Measurements from ENCODE around the gene TPSG1. TPM values are rescaled to one million over a fixed set of nuclear protein-coding genes. Genes with fewer than 3 reads are reported as not detected.
"Not testable (repeated sequence)": the region's sequence is repeated elsewhere in the genome, so short reads cannot be mapped to it uniquely, and the experiment has no call there.

Gene TPSG1
- total and polyA plus RNA-seq, 7 donors: 0.08 TPM; not detected in 6

DNA sequence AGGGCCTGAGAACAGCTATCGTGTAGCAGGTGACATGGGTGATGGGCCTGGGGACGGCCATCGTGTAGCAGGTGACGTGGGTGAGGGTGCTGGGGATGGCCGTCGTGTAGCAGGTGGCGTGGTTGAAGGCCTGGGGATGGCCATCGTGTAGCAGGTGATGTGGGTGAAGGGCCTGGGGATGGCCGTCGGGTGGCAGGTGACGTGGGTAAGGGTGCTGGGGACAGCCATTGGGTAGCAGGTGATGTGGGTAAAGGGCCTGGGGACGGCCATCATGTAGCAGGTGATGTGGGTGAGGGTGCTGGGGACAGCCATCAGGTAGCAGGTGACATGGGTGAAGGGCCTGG is 46.3 kb upstream of the TPSG1 start:
- WGBS, 3 donors: 43 to 65% (median 50%) methylated on average over 12 of the region's 12 CpGs

GRCh38 chr16:1269418-1269817 is 44.4 kb upstream of the TPSG1 start:
- H3K4me3 ChIP-seq; DNase-seq; intact Hi-C loops (cut with DNase I); H3K27ac ChIP-seq; H3K9me3 ChIP-seq; H3K4me1 ChIP-seq; H3K36me3 ChIP-seq (ENCODE audit: insufficient read depth in 1 of 2, low read depth in 1 of 2); ATAC-seq: not testable (repeated sequence)
- peaks cover 0 to 11% (median 5%) of the 10 kb centered on the region in 3 donors for H3K27me3 ChIP-seq (ENCODE audit: insufficient read depth in 3 of 3, low read length in 2 of 3)
- WGBS, 3 donors: 69 to 80% (median 77%) methylated on average over 7 of the region's 7 CpGs

More for the DNA sequence above, 46.3 kb upstream of the TPSG1 start:
- intact Hi-C loops (cut with DNase I): no loop called here
- H3K4me1 ChIP-seq: no peaks in the 10 kb centered on the region
- no peaks in the 10 kb centered on the region for H3K36me3 ChIP-seq (ENCODE audit: insufficient read depth in 1 of 2, low read depth in 1 of 2)
- H3K27ac ChIP-seq: no peak overlapping the region
- peaks cover 0 to 22% (median 8%) of the 10 kb centered on the region in 3 donors for H3K27me3 ChIP-seq (ENCODE audit: insufficient read depth in 3 of 3, low read length in 2 of 3)
- H3K9me3 ChIP-seq: no peaks in the 10 kb centered on the region
- no peak for DNase-seq
- ATAC-seq: peak in 1 of 4 donors; percentile 10
- no peak overlapping the region for H3K4me3 ChIP-seq
- TF ChIP-seq CTCF (IDR thresholded peaks at IDR 0.05): no peak

DNA sequence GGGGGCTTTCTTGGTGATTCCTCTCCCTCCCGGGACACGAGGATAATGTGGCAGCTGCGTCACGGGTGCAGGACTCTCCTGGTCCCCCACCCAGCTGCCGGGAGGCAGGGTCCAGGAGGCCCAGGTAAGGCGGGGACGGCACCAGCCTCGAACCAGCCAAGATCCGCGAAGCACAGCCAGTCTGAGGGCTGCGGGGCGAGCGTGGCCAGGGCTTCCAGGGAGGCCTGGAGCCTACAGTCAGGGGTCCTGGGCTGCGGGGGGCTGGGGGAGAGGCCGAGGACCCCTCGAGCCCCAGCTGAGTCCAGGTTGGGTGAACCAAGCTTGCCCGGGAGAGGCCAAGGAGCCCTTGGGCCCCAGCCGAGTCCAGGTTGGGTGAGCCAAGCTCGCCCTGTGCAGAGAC is 40.8 kb upstream of the TPSG1 start:
- WGBS, 3 donors: 80 to 85% (median 83%) methylated on average over 18 to 19 of the region's 19 CpGs
- H3K27ac ChIP-seq: no peak overlapping the region
- H3K4me1 ChIP-seq: no peaks in the 10 kb centered on the region
- no peaks in the 10 kb centered on the region for H3K36me3 ChIP-seq (ENCODE audit: insufficient read depth in 1 of 2, low read depth in 1 of 2)
- intact Hi-C loops (cut with DNase I): no loop called here
- ATAC-seq (no peak), DNase-seq (no peak)
- TF ChIP-seq CTCF (IDR thresholded peaks at IDR 0.05): no peak
- no peaks in the 10 kb centered on the region for H3K9me3 ChIP-seq
- peaks cover 0 to 23% (median 3%) of the 10 kb centered on the region in 3 donors for H3K27me3 ChIP-seq (ENCODE audit: insufficient read depth in 3 of 3, low read length in 2 of 3)
- no peak overlapping the region for H3K4me3 ChIP-seq

- 67 to 74% (median 70%) methylated on average over 13 of the region's 13 CpGs for WGBS, 3 donors
- Histone ChIP-seq H3K4me1 (no peaks in the 10 kb centered on the region), H3K4me3 (no peak overlapping the region), H3K9me3 (no peaks in the 10 kb centered on the region), H3K27me3 (ENCODE audit: insufficient read depth in 3 of 3, low read length in 2 of 3) (peaks cover 0 to 27% (median 7%) of the 10 kb centered on the region in 3 donors), H3K27ac (no peak overlapping the region), H3K36me3 (ENCODE audit: insufficient read depth in 1 of 2, low read depth in 1 of 2) (no peaks in the 10 kb centered on the region)
- no peak for DNase-seq
- TF ChIP-seq CTCF (IDR thresholded peaks at IDR 0.05): no peak
- ATAC-seq: no peak
- intact Hi-C loops (cut with DNase I): no loop called here
Observed at GRCh38 chr16:1265090-1265630, 40.1 kb upstream of the TPSG1 start.

GRCh38 chr16:1264345-1265089 is 39.4 kb upstream of the TPSG1 start:
- Histone ChIP-seq H3K27me3 (ENCODE audit: insufficient read depth in 3 of 3, low read length in 2 of 3) (peaks cover 0 to 34% (median 12%) of the 10 kb centered on the region in 3 donors), H3K4me3 (no peak overlapping the region), H3K36me3 (ENCODE audit: insufficient read depth in 1 of 2, low read depth in 1 of 2) (no peaks in the 10 kb centered on the region), H3K4me1 (no peaks in the 10 kb centered on the region), H3K9me3 (no peaks in the 10 kb centered on the region), H3K27ac (no peak overlapping the region)
- ATAC-seq: no peak
- no peak for TF ChIP-seq CTCF (IDR thresholded peaks at IDR 0.05)
- no peak for DNase-seq
- 95 to 98% (median 97%) methylated on average over 16 of the region's 16 CpGs for WGBS, 3 donors
- intact Hi-C loops (cut with DNase I): no loop called here
